ENCODE data around the gene MYOD1.

- no peak for TF ChIP-seq CTCF (conservative IDR thresholded peaks at IDR 0.05; ENCODE audit: low read length)
- TF ChIP-seq EZH2phosphoT487 (IDR thresholded peaks at IDR 0.05; ENCODE audit: borderline replicate concordance, low read depth, low read length) = no peak
Observed at GRCh38 chr11:17748761-17749721, 29.7 kb downstream of the MYOD1 start.
